ENCODE results near the gene ANKS1B. TPM values are rescaled to one million over a fixed set of nuclear protein-coding genes. Genes with fewer than 3 reads are reported as not detected.

The ANKS1B gene
- total RNA-seq, 1 experiment from 2014 or later = 5.8 TPM

- CTCF ChIA-PET = no interaction called here
- Mint-ChIP-seq H3K9me3 (no peaks in the 10 kb centered on the region), H3K27me3 (ENCODE audit: low read depth) (no peaks in the 10 kb centered on the region), H3K4me3 (no peak overlapping the region), H3K4me1 (no peaks in the 10 kb centered on the region), H3K36me3 (no peaks in the 10 kb centered on the region), H3K27ac (no peak overlapping the region)
- ATAC-seq (no peak), DNase-seq (ENCODE audit: low spot score) (no peak)
- POLR2A ChIA-PET = no interaction called here
- TF ChIP-seq ZNF317 (CRISPR knock-in tag; IDR thresholded peaks at IDR 0.05; ENCODE audit: borderline replicate concordance, low read depth) = no peak
- no peak for TF ChIP-seq GABPB1 (CRISPR knock-in tag; IDR thresholded peaks at IDR 0.05)
- no peak for TF ChIP-seq ZNF281 (CRISPR knock-in tag; IDR thresholded peaks at IDR 0.05)
- TF ChIP-seq IRF2 (CRISPR knock-in tag; IDR thresholded peaks at IDR 0.05; ENCODE audit: borderline replicate concordance, low read depth) = no peak
- TF ChIP-seq PREB (CRISPR knock-in tag; IDR thresholded peaks at IDR 0.05; ENCODE audit: borderline replicate concordance) = no peak
Measured at GRCh38 chr12:98714426-98714825, 1270.3 kb downstream of the ANKS1B start.

- Mint-ChIP-seq H3K9me3 (no peaks in the 10 kb centered on the region), H3K4me3 (no peak overlapping the region), H3K27me3 (ENCODE audit: low read depth) (no peaks in the 10 kb centered on the region), H3K36me3 (peaks cover 2% of the 10 kb centered on the region; the same call in 1 of the 2 replicates), H3K27ac (no peak overlapping the region), H3K4me1 (no peaks in the 10 kb centered on the region)
- TF ChIP-seq OVOL2 (CRISPR knock-in tag; IDR thresholded peaks at IDR 0.05; ENCODE audit: borderline replicate concordance) = no peak
- TF ChIP-seq TCF7 (CRISPR knock-in tag; IDR thresholded peaks at IDR 0.05; ENCODE audit: low read depth) = no peak
- TF ChIP-seq ZNF121 (CRISPR knock-in tag; IDR thresholded peaks at IDR 0.05) = no peak
- TF ChIP-seq PRRX2 (CRISPR knock-in tag; IDR thresholded peaks at IDR 0.05) = no peak
- TF ChIP-seq CREB1 (CRISPR knock-in tag; IDR thresholded peaks at IDR 0.05) = no peak
- no peak for TF ChIP-seq CREM (CRISPR knock-in tag; IDR thresholded peaks at IDR 0.05)
- TF ChIP-seq ZNF423 (CRISPR knock-in tag; IDR thresholded peaks at IDR 0.05) = no peak
- TF ChIP-seq HMGA2 (CRISPR knock-in tag; IDR thresholded peaks at IDR 0.05) = no peak
- TF ChIP-seq ATF2 (CRISPR knock-in tag; IDR thresholded peaks at IDR 0.05; ENCODE audit: borderline replicate concordance, low read depth) = no peak
- TF ChIP-seq ATF6 (CRISPR knock-in tag; IDR thresholded peaks at IDR 0.05) = no peak
- TF ChIP-seq USF1 (CRISPR knock-in tag; IDR thresholded peaks at IDR 0.05) = no peak
- no peak for TF ChIP-seq ERG (CRISPR knock-in tag; IDR thresholded peaks at IDR 0.05)
- TF ChIP-seq ZNF138 (CRISPR knock-in tag; conservative IDR thresholded peaks at IDR 0.05) = no peak
- TF ChIP-seq ARID4B (CRISPR knock-in tag; IDR thresholded peaks at IDR 0.05; ENCODE audit: borderline replicate concordance) = no peak
- TF ChIP-seq ETV6 (CRISPR knock-in tag; IDR thresholded peaks at IDR 0.05) = no peak
- no peak for TF ChIP-seq CBFB (CRISPR knock-in tag; IDR thresholded peaks at IDR 0.05; ENCODE audit: low read depth)
- no peak for TF ChIP-seq SOX15 (CRISPR knock-in tag; IDR thresholded peaks at IDR 0.05)
- ATAC-seq (no peak), DNase-seq (ENCODE audit: low spot score) (no peak)
- POLR2A ChIA-PET = no interaction called here
- CTCF ChIA-PET = no interaction called here
Measured at GRCh38 chr12:98709022-98709421, 1275.7 kb downstream of the ANKS1B start.
